HG02938 (cell line): ENCODE measurements around the gene ALDH8A1.
A peak's percentile ranks its signal among the peaks of the same experiment; 100 is the strongest.

Experiments
- ATAC-seq: cut with Tn5 transposase; IDR thresholded peaks from one replicate; pipeline ENCODE4 v1.9.1; 2021; ENCODE audit warnings: mild to moderate bottlenecking, moderate library complexity; ENCODE audit not compliant: unreplicated experiment

Gene ALDH8A1

GRCh38 chr6:134873500-134874388 lies 76.2 kb downstream of the ALDH8A1 start:
- ATAC-seq, result no peak

DNA sequence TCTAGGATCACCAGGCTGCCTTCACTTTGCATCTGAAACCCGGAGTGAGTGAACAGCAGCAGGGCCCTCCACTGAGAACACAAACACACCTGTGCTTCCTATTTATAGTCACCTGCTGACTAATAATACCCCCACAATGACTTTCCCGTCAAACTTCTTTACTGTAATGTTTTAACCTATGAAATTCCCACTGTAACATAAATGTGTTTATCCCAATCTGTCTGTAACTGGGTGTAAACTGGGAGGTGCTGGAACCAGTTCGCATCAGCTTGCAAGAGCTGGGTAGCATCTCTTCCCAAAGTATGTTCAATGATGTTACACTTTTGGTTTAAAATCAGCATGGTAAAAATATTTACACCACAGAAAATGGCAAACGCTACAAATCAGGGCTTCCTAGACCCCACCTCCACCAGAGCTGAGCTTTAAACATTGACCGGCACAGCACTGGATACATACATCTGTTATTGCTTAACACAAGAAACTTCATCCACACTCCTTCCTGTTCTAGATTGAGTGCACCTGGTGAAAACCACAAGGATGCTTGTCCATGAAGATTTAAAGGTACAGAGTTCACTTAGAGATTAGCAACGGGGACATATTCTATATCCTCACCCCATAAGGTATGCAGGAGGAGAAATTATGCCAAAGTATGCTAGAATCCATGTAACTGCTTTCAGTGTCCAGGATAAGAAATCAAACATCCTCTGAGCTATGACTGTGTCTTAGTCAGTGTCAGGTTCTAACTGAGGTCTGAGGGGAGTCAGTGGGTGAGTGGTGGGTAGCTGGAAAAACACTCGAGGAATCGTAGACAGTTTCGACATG lies 79.0 kb downstream of the ALDH8A1 start:
- ATAC-seq, result peak; percentile 93

GRCh38 chr6:134868812-134869211 lies 81.1 kb downstream of the ALDH8A1 start:
- no peak for ATAC-seq
